ENCODE data around the gene MGAM2.

MGAM2 gene

DNA sequence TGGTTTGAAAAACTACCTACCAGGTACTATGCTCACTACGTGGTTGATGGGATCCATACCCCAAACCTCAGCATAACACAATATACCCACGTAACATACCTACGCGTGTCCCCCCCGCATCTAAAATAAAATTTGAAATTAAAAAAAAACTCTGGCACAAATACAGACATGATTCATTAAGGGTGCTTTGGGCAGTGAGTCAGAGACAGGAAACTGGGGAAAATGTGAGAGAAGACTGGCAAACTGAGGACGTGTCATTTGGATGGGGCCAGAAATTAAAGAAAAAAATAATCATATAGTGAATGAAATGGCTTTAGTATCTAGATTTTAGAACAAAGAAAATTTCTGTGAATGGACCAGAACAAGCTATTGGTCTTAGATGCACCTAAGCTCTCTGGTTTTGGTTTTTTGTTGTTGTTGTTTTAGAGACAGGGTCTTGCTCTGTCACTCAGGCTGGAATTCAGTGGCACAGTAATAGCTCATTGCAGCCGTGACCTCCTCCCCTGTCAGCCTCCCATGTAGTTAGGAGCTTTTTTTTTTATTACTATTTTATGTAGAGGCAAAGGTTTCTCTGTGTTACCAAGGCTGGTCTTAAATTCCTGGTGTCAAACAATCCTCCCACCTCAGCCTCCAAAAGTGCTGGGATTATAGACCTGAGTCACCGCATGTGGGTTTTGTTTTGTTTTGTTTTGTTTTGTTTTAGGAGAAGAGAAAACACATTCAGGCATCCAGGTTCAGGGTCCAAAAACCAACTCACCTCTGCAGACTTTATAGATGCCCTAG, 152.3 kb downstream of the MGAM2 start:
- no peak for DNase-seq (ENCODE audit: low read depth in 2 of 2)
